Immature natural killer cell (primary cell): ENCODE results near the gene TXNDC5. TPM values are rescaled to one million over a fixed set of nuclear protein-coding genes. Genes with fewer than 3 reads are reported as not detected.

Experiments
- DNase-seq, 3 donors: peaks; one replicate each; pipeline ENCODE4 v3.0.0; 2022; ENCODE audit warnings: mixed read lengths in 1 of 3
- H3K27ac Mint-ChIP-seq, 6 donors: one replicate each; pipeline ENCODE4 v1.8.0; 2020; ENCODE audit warnings: mixed read lengths in 6 of 6, mild to moderate bottlenecking in 5 of 6, inconsistent platforms in 4 of 6, moderate library complexity in 3 of 6
- H3K27me3 Mint-ChIP-seq, 3 donors: one replicate each; pipeline ENCODE4 v1.8.0; 2020 to 2021; ENCODE audit warnings: low read depth in 3 of 3, mild to moderate bottlenecking in 3 of 3, mixed read lengths in 3 of 3, moderate library complexity in 3 of 3, inconsistent platforms in 1 of 3
- H3K36me3 Mint-ChIP-seq, 3 donors: one replicate each; pipeline ENCODE4 v1.8.0; 2020; ENCODE audit warnings: mixed read lengths in 3 of 3, inconsistent platforms in 2 of 3, mild to moderate bottlenecking in 2 of 3
- H3K4me1 Mint-ChIP-seq, 2 donors: one replicate each; pipeline ENCODE4 v1.8.0; 2020; ENCODE audit warnings: inconsistent platforms in 2 of 2, mild to moderate bottlenecking in 2 of 2, mixed read lengths in 2 of 2, moderate library complexity in 1 of 2
- H3K4me3 Mint-ChIP-seq, 5 donors: one replicate each; pipeline ENCODE4 v1.8.0; 2020; ENCODE audit warnings: mild to moderate bottlenecking in 5 of 5, mixed read lengths in 5 of 5, inconsistent platforms in 3 of 5, moderate library complexity in 3 of 5
- H3K9me3 Mint-ChIP-seq, 6 donors: one replicate each; pipeline ENCODE4 v1.8.0; 2020; ENCODE audit warnings: mild to moderate bottlenecking in 6 of 6, mixed read lengths in 6 of 6, inconsistent platforms in 4 of 6, moderate library complexity in 3 of 6
- polyA plus RNA-seq, 3 donors: library from polyadenylated mRNA; unstranded; fragments of 300-500 nt; fragmentation: Illumina TruSeq; gene quantifications; one replicate each; pipeline ENCODE4 v1.2.3, GENCODE V29; 2021

The TXNDC5 gene
- polyA plus RNA-seq, 3 donors from 2014 or later, result 16.4 to 25.4 (median 24.3) TPM

DNA sequence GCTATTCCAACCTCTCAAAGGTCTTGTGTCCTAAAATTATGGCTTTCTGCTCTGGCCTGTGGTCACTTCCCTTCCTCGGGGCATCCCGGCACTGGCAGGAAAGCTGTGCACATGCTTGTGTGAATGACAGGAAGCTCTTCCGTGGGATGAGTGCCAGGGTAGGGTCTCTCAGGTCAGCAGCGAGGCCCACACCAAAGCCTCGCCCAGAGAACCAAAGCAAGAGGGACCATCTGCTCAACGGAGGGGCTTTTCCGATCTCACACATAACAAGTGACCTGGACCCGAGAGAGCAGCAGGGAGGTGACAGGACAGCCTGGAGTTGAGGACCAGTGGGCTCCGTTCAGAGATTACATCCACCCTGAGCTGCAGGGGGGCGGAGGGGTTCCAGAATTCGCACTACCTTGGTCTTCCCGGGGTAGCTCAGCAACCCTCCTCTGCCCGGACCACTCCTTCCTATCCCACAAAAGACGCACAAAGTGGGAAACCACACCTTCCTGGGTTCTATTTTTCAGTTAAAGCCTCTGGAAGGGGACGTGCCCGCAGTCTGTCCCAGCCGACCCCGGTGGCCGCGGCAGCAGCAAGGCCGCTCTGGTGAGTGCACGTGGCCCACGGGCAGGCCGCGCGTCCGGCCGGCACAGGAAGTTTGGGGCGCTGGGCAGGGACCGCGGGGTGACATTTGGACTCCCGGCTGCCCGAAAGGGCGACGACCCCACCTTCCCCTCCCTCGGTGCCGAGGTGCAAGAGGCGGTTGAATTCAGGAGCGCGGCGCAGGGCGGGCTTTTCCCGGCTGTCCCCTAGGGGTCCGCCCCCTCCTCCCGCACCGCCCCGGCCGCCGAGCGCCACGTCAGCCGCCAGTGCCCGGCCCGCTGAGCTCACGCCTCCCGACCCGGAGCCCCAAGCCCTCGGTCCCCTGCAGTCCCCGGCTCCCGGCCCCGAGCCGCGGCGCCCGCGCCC lies 988 bp downstream of the TXNDC5 start:
- Mint-ChIP-seq H3K9me3 (no peaks in the 10 kb centered on the region), H3K27me3 (peaks cover 0 to 3% (median 1%) of the 10 kb centered on the region in 3 donors), H3K36me3 (peaks cover 4 to 5% (median 5%) of the 10 kb centered on the region in 3 donors), H3K4me3 (peak overlapping the region; percentile 76 to 80 (median 78)), H3K27ac (peak overlapping the region in 3 of 6 donors; percentile 32 to 46 (median 36)), H3K4me1 (peaks cover 8 to 9% of the 10 kb centered on the region in 2 donors)
- DNase-seq, result peak; percentile 19 to 24 (median 24)

DNA sequence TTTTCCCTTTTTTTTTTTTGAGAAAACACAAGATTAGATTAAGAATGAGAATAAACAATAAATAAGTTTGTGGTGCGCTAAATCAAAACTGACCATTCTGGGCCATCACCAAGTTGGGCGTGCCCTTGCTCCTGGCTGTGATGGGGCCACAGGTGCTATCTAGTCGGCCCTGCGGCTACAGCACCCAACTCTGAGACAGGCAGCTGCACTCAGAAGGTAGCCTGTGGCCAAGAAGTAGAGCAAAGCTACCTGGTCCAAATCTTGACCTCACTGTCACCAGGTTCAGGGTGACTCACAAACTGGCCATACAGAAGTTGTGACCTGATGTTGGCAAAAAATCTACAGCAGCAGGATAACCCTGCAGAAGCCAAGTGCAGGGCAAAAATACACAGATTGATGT lies 3.4 kb downstream of the TXNDC5 start:
- no peak overlapping the region for H3K27ac Mint-ChIP-seq

GRCh38 chr6:7906741-7907140 lies 3.8 kb downstream of the TXNDC5 start:
- peaks cover 4 to 20% (median 16%) of the 10 kb centered on the region in 3 donors for H3K36me3 Mint-ChIP-seq
- H3K4me3 Mint-ChIP-seq, result no peak overlapping the region
- no peak overlapping the region for H3K27ac Mint-ChIP-seq
- peaks cover 8 to 9% of the 10 kb centered on the region in 2 donors for H3K4me1 Mint-ChIP-seq
- H3K9me3 Mint-ChIP-seq, result no peaks in the 10 kb centered on the region
- no peak for DNase-seq
- peaks cover 0 to 3% (median 1%) of the 10 kb centered on the region in 3 donors for H3K27me3 Mint-ChIP-seq

More for the DNA sequence above, 3.4 kb downstream of the TXNDC5 start:
- no peak for DNase-seq
- no peak overlapping the region for H3K4me3 Mint-ChIP-seq
- no peaks in the 10 kb centered on the region for H3K9me3 Mint-ChIP-seq
- H3K4me1 Mint-ChIP-seq, result peaks cover 8 to 9% of the 10 kb centered on the region in 2 donors
- peaks cover 4 to 16% (median 13%) of the 10 kb centered on the region in 3 donors for H3K36me3 Mint-ChIP-seq
- H3K27me3 Mint-ChIP-seq, result peaks cover 0 to 3% (median 1%) of the 10 kb centered on the region in 3 donors

GRCh38 chr6:7905416-7905815 lies 5.2 kb downstream of the TXNDC5 start:
- Mint-ChIP-seq H3K27me3 (peaks cover 0 to 3% (median 1%) of the 10 kb centered on the region in 3 donors), H3K4me1 (peaks cover 6 to 9% of the 10 kb centered on the region in 2 donors), H3K9me3 (no peaks in the 10 kb centered on the region), H3K4me3 (no peak overlapping the region), H3K36me3 (peaks cover 4 to 31% (median 20%) of the 10 kb centered on the region in 3 donors), H3K27ac (no peak overlapping the region)
- no peak for DNase-seq

GRCh38 chr6:7904654-7905319 lies 5.8 kb downstream of the TXNDC5 start:
- Mint-ChIP-seq H3K4me3 (no peak overlapping the region), H3K9me3 (no peaks in the 10 kb centered on the region), H3K27me3 (peaks cover 0 to 3% (median 1%) of the 10 kb centered on the region in 3 donors), H3K4me1 (peaks cover 6 to 9% of the 10 kb centered on the region in 2 donors), H3K27ac (no peak overlapping the region), H3K36me3 (peaks cover 8 to 35% (median 20%) of the 10 kb centered on the region in 3 donors)
- DNase-seq, result no peak

GRCh38 chr6:7903673-7904072 lies 6.9 kb downstream of the TXNDC5 start:
- Mint-ChIP-seq H3K27ac (no peak overlapping the region), H3K27me3 (peaks cover 0 to 3% (median 1%) of the 10 kb centered on the region in 3 donors), H3K36me3 (peaks cover 12 to 39% (median 20%) of the 10 kb centered on the region in 3 donors)

GRCh38 chr6:7902867-7903266 lies 7.7 kb downstream of the TXNDC5 start:
- Mint-ChIP-seq H3K4me3 (no peak overlapping the region), H3K9me3 (no peaks in the 10 kb centered on the region), H3K36me3 (peaks cover 19 to 42% (median 20%) of the 10 kb centered on the region in 3 donors), H3K27me3 (no peaks in the 10 kb centered on the region), H3K4me1 (no peaks in the 10 kb centered on the region), H3K27ac (peak overlapping the region in 1 of 6 donors; percentile 50)
- no peak for DNase-seq

More at GRCh38 chr6:7903673-7904072, 6.9 kb downstream of the TXNDC5 start:
- Mint-ChIP-seq H3K9me3 (no peaks in the 10 kb centered on the region), H3K4me1 (no peaks in the 10 kb centered on the region), H3K4me3 (no peak overlapping the region)
- no peak for DNase-seq

GRCh38 chr6:7902221-7902620 lies 8.4 kb downstream of the TXNDC5 start:
- Mint-ChIP-seq H3K27me3 (no peaks in the 10 kb centered on the region), H3K27ac (no peak overlapping the region), H3K4me3 (no peak overlapping the region), H3K36me3 (peaks cover 25 to 48% (median 25%) of the 10 kb centered on the region in 3 donors), H3K9me3 (no peaks in the 10 kb centered on the region), H3K4me1 (no peaks in the 10 kb centered on the region)
- DNase-seq, result no peak

DNA sequence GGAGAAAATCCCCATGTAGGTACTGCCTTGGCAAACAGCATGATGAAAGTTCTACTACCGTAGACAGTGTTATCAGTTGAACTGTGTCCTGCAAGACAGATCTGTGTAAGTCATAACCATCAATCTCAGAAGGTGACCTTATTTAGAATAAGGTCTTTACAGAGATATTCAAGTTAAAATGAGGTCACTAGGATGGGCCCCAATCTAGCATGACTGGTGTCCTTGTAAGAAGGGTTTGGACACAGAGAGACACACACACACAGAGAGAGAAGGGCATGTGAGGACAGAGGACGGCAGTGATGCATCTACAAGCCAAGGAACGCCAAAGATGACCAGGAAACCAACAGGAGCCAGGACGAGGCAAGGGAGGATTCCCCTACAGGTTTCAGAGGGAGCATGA lies 8.8 kb downstream of the TXNDC5 start:
- Mint-ChIP-seq H3K4me3 (no peak overlapping the region), H3K27me3 (no peaks in the 10 kb centered on the region), H3K9me3 (no peaks in the 10 kb centered on the region), H3K36me3 (peaks cover 25 to 48% (median 25%) of the 10 kb centered on the region in 3 donors), H3K27ac (no peak overlapping the region), H3K4me1 (no peaks in the 10 kb centered on the region)
- no peak for DNase-seq

DNA sequence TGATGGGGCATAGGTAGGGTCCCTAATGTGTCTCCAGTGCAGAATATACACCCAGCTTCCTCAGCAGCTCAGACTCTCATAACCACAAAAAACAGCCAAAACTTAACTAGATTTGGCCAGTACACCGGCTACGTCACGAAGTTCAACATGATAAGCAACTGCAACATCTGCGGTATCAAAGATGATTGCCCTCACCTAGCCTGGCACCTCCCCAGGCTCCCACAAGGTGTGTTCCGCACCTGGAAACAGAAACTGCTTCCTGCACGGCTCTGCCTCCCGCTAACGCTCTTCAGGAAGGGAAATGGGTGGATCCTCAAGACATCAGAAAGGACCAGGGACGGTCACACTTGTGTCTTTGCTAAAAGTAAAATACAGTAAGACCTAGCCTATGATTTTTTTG lies 9.5 kb downstream of the TXNDC5 start:
- no peak for DNase-seq
- Mint-ChIP-seq H3K27ac (peak overlapping the region in 1 of 6 donors; percentile 60), H3K36me3 (peaks cover 25 to 52% (median 25%) of the 10 kb centered on the region in 3 donors), H3K27me3 (no peaks in the 10 kb centered on the region), H3K9me3 (no peaks in the 10 kb centered on the region), H3K4me3 (no peak overlapping the region), H3K4me1 (no peaks in the 10 kb centered on the region)

- peak overlapping the region in 1 of 6 donors; percentile 60 for H3K27ac Mint-ChIP-seq
- H3K4me1 Mint-ChIP-seq, result no peaks in the 10 kb centered on the region
- no peak overlapping the region for H3K4me3 Mint-ChIP-seq
- no peaks in the 10 kb centered on the region for H3K27me3 Mint-ChIP-seq
- H3K36me3 Mint-ChIP-seq, result peaks cover 25 to 55% (median 25%) of the 10 kb centered on the region in 3 donors
- DNase-seq, result no peak
- H3K9me3 Mint-ChIP-seq, result no peaks in the 10 kb centered on the region
These were observed 10.0 kb downstream of the TXNDC5 start for GRCh38 chr6:7900621-7901020.

GRCh38 chr6:7899889-7900213 lies 10.7 kb downstream of the TXNDC5 start:
- Mint-ChIP-seq H3K36me3 (peaks cover 21 to 50% (median 23%) of the 10 kb centered on the region in 3 donors), H3K9me3 (no peaks in the 10 kb centered on the region), H3K4me3 (no peak overlapping the region), H3K27me3 (no peaks in the 10 kb centered on the region), H3K4me1 (no peaks in the 10 kb centered on the region), H3K27ac (no peak overlapping the region)
- no peak for DNase-seq

DNA sequence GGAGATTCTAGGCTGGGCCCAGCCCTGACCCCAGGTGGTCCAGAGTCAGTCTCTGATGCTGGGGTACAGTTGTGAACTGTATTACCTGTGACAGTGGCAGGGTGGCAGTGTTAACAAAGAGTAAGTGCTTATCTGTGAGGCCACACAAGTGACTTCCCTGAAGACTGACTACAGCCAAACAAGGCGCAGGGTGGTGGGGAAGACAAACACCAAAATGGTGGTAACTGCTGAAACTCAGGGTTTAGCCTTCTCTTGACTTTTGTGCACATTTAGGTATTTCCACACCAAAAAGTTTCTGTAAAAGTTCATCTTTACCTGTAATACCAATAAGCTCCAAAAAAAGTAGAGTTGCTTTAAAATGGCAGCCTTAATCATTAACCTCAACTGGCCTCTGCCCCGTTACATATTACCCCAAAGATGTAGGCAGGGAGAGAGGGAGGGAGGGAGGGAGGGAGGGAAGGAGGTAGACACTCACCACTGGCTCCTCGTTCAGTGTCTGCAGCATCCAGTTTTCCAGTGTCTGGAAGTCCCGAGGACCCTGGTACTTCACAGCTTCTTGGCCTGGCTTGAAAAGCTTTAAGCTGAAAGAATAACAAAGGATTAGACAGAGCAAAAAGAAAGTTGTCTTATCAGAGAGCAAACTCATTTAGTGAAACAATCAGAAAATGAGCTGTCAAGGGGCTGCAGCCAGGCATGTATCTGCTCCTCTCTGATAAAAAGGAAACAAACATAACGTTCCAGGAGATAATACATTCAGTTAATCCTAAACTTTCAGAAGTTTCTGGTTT lies 11.3 kb downstream of the TXNDC5 start:
- H3K27ac Mint-ChIP-seq, result no peak overlapping the region

More for the DNA sequence above, 11.3 kb downstream of the TXNDC5 start:
- no peak overlapping the region for H3K4me3 Mint-ChIP-seq
- no peaks in the 10 kb centered on the region for H3K27me3 Mint-ChIP-seq
- no peaks in the 10 kb centered on the region for H3K4me1 Mint-ChIP-seq
- no peak for DNase-seq
- H3K36me3 Mint-ChIP-seq, result peaks cover 20 to 52% (median 21%) of the 10 kb centered on the region in 3 donors
- H3K9me3 Mint-ChIP-seq, result no peaks in the 10 kb centered on the region
